Right atrium auricular region (tissue), 2 donors: Measurements from ENCODE around the gene TXNRD2. TPM values are rescaled to one million over a fixed set of nuclear protein-coding genes. Genes with fewer than 3 reads are reported as not detected.
"Not testable (repeated sequence)": the region's sequence is repeated elsewhere in the genome, so short reads cannot be mapped to it uniquely, and the experiment has no call there.

ENCODE experiments used
- DNase-seq: peaks from one replicate; pipeline ENCODE4 v3.0.0-alpha.2; 2019; ENCODE audit warnings: low spot score
- H3K27ac ChIP-seq, 2 donors: fragments of 200-600 bp; sonication (generic); 1 replicate in 1 of 2; 2 replicates in 1 of 2; pipeline ENCODE4 v1.5.1; 2016 to 2019
- H3K27me3 ChIP-seq, 2 donors: fragments of 200-600 bp; sonication (generic); one replicate each; pipeline versions ENCODE4 v1.5.1 to v1.6.0; 2017 to 2019
- H3K36me3 ChIP-seq: fragments of 200-600 bp; sonication (generic); one replicate; pipeline ENCODE4 v1.5.1; 2016
- H3K4me1 ChIP-seq, 2 donors: fragments of 200-600 bp; sonication (generic); one replicate each; pipeline versions ENCODE4 v1.5.1 to v1.6.0; 2017 to 2019
- H3K4me3 ChIP-seq, 2 donors: fragments of 200-600 bp; sonication (generic); 1 replicate in 1 of 2; 2 replicates in 1 of 2; pipeline ENCODE4 v1.5.1; 2017 to 2019; ENCODE audit warnings: mild to moderate bottlenecking in 1 of 2, moderate library complexity in 1 of 2
- H3K9me3 ChIP-seq, 2 donors: fragments of 200-600 bp; sonication (generic); one replicate each; pipeline ENCODE4 v1.5.1; 2019
- total RNA-seq, 2 donors: library from RNA; depleted of rRNA; stranded (reverse); fragments of >200 nt; gene quantifications; one replicate each; pipeline ENCODE4 v1.1.0, GENCODE V29; 2016
- TF ChIP-seq, protein P1 (sequence below), 2 donors: fragments of 200-600 bp; sonication (generic); IDR thresholded peaks; one replicate each; pipeline ENCODE4 v1.5.1; 2019; ENCODE audit warnings: antibody characterized with exemption in 2 of 2

The TXNRD2 gene
- total RNA-seq, 2 donors from 2014 or later: 16.2 to 18.4 TPM

DNA sequence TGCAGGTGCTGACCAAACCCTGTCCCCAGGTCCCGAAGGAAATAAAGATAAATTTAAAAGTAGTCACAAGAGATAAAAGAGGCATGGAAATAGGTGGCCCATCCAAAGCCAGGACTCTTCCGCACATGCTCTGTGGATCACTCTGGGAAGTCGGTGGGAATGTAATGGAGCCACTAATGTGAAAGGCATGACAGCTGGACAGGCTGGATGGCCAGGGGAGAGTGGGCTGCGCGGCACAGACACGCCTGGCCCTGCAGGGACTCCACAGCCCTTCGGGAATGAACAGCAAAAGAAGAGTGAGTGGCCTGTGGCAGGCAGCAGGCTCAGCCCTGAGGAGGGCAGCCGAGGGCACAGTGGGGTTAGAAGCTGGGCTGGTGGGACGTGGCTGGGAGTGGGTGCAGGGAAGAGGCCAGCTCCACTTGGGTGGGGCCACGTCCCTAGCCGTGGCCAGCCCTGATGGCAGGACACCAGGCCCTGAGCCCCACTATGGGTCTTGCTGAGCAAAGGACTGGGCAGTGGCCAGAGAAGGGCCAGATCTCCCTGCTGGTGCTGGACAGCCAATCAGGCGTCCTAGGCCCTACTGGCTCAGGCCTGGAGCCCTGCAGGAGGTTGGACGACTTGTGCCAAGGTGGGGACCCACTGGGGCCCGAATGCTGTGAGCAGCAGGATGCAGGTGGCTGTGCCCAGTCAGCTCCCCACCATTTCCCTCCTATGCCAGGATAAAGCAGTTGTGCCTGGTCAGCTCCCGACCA, 55.6 kb downstream of the TXNRD2 start:
- no peak overlapping the region for H3K27ac ChIP-seq
- peaks cover 0 to 17% of the 10 kb centered on the region in 2 donors for H3K4me1 ChIP-seq
- no peak overlapping the region for H3K4me3 ChIP-seq
- H3K9me3 ChIP-seq: no peaks in the 10 kb centered on the region
- no peak for DNase-seq
- peaks cover 6% of the 10 kb centered on the region for H3K36me3 ChIP-seq
- TF ChIP-seq, protein P1, sequence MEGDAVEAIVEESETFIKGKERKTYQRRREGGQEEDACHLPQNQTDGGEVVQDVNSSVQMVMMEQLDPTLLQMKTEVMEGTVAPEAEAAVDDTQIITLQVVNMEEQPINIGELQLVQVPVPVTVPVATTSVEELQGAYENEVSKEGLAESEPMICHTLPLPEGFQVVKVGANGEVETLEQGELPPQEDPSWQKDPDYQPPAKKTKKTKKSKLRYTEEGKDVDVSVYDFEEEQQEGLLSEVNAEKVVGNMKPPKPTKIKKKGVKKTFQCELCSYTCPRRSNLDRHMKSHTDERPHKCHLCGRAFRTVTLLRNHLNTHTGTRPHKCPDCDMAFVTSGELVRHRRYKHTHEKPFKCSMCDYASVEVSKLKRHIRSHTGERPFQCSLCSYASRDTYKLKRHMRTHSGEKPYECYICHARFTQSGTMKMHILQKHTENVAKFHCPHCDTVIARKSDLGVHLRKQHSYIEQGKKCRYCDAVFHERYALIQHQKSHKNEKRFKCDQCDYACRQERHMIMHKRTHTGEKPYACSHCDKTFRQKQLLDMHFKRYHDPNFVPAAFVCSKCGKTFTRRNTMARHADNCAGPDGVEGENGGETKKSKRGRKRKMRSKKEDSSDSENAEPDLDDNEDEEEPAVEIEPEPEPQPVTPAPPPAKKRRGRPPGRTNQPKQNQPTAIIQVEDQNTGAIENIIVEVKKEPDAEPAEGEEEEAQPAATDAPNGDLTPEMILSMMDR (IDR thresholded peaks at IDR 0.05): no peak
- no peaks in the 10 kb centered on the region for H3K27me3 ChIP-seq

GRCh38 chr22:19884954-19885751, 56.5 kb downstream of the TXNRD2 start:
- DNase-seq: no peak
- H3K9me3 ChIP-seq: no peaks in the 10 kb centered on the region
- H3K27me3 ChIP-seq: no peaks in the 10 kb centered on the region
- H3K27ac ChIP-seq: no peak overlapping the region
- peaks cover 6% of the 10 kb centered on the region for H3K36me3 ChIP-seq
- TF ChIP-seq, protein P1 (IDR thresholded peaks at IDR 0.05): no peak
- peaks cover 0 to 24% of the 10 kb centered on the region in 2 donors for H3K4me1 ChIP-seq
- no peak overlapping the region for H3K4me3 ChIP-seq

DNA sequence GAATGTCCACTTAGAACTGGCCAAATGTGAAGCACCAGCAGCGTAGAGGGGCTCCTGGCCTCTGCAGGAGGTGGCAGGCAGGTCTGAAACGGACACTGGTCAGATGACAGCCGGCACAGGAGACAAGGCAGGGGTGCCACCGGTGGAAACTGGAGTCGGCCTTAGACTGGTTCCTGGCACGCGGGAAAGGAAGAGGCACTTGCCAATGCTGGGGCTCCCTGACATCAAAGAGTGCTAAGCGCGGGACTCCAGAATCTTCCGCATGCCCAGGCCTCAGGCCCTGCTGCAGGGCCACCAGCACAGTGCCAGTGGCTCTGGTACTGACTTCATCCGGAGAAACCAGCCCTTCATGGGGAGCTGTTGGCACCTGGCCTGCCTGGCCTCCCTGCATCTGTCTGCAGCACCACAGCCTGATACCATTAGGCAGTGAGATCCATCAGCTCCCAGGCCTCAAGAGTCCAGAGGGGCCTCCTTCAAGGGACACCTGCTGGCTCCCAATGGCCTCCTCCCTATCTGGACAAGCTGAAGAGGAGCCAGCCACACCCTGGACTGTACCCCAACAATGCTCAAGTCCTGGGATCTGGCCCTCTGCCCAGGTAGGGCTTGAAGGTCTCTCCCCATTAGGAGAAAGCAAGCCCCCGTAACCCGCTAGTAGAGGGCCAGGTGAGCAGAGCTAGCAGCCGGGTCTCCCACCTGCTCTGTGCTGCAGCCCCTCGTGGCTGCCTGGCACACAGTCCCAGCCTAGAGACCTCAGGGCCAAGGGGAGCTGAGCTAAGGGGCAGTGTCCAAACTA, 57.3 kb downstream of the TXNRD2 start:
- no peaks in the 10 kb centered on the region for H3K27me3 ChIP-seq
- TF ChIP-seq, protein P1 (IDR thresholded peaks at IDR 0.05): no peak
- H3K4me1 ChIP-seq: peaks cover 0 to 24% of the 10 kb centered on the region in 2 donors
- no peak for DNase-seq
- peaks cover 10% of the 10 kb centered on the region for H3K36me3 ChIP-seq
- H3K9me3 ChIP-seq: no peaks in the 10 kb centered on the region
- H3K27ac ChIP-seq: no peak overlapping the region
- H3K4me3 ChIP-seq: no peak overlapping the region

DNA sequence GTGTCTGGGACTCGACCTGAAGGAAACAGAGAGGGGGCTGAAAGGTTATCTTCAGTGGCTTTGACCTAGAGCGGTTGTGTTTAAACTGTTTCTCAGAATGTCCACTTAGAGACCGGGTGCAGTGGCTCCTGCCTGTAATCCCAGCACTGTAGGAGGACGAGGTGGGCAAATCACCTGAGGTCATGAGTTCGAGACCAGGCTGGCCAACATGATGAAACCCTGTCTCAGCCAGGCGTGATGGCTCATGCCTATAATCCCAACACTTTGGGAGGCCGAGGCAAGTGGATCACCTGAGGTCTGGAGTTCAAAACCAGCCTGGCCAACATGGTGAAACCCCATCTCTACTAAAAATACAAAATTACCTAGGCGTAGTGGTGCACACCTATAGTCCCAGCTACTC, 58.2 kb downstream of the TXNRD2 start:
- Histone ChIP-seq H3K36me3 (peaks cover 10% of the 10 kb centered on the region), H3K4me1 (peaks cover 0 to 24% of the 10 kb centered on the region in 2 donors)
- DNase-seq, H3K27me3 ChIP-seq, H3K27ac ChIP-seq, H3K9me3 ChIP-seq, H3K4me3 ChIP-seq: not testable (repeated sequence)

DNA sequence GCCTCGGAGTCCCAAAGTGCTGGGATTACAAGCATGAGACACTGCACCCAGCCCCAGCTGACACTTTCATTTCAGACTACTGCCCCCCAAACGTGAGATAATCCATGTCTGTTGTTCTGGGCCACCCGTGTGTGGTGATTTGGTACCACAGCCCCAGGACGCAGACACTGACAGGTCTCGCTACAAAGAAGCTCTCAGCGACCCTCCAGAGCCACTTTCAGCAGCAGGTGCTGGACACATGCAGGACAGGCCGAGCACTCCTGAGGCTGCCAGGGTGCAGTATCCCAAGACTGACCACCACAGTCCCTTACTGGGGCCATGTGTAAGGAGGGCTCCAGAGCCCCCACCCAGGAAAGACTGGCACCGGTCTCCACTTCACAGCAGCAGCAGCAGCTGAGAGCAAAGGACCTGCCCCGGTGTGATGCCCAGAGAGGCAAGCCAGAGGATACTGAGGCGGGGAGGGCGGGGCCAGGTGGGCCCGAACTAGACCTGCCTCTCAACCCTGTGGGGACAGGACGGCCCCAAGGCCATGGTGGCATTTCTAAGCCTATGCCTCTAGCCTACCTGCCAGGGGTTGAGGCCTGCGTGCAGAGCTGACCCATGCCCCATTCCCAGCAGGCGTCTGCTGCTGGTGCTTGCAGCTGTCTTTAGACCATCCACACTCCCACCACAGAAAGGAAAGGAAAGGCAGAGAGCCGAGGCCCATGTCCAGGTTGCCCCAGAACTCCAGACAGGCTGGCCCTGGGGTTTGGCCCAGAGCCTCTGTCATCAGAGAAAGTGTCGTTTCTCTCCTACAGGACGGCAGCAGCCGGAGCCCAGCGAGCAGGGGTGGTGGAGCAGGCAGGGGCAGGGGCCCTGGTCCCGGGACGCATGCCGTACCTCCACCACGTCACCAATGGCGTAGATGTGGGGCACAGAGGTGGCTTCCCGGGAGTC, 58.9 kb downstream of the TXNRD2 start:
- Histone ChIP-seq H3K27me3 (no peaks in the 10 kb centered on the region), H3K36me3 (peaks cover 10% of the 10 kb centered on the region), H3K9me3 (no peaks in the 10 kb centered on the region), H3K27ac (no peak overlapping the region), H3K4me3 (no peak overlapping the region), H3K4me1 (peaks cover 0 to 24% of the 10 kb centered on the region in 2 donors)
- TF ChIP-seq, protein P1 (IDR thresholded peaks at IDR 0.05): no peak
- DNase-seq: no peak
